DMS53 (cell line): Measurements from ENCODE around the gene SMTNL2.

Experiments
- DNase-seq: peaks from one replicate; lab custom pipeline; 2025; lab: John Stamatoyannopoulos, UW

SMTNL2 gene

DNA sequence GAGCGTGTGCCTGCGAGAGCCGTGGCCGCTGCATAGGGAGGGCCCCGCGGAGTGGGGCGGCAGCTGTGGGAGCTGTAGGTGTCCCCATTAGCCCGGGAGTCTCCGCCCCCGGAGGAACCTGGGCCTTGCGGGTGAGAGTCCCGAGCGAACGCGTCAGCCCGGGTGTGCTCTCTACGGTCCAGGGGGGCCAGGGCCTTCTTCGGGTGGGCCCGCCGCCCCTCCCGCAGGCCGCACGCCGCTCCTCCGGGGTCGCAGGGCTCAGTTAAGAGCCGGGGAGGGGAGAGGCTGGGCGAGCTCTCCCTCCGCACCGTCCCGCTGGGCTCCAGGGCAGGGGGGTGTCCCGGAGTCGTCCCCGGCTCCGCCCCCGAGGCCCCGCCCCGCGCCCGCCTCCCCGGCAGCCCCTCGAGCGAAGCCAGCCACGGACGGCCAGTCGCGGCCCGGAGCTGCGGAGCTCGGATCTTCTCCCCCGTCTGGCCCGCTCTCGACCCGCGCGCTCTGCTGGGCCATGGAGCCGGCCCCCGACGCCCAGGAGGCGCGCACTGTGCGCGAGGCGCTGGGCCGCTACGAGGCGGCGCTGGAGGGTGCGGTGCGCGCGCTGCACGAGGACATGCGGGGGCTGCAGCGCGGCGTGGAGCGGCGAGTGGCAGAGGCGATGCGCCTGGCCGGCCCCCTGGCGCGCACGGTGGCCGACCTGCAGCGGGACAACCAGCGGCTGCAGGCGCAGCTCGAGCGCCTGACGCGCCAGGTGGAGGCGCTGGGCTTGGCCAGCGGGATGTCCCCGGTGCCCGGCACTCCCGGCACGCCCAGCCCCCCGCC is at the start of gene SMTNL2:
Gene SMTNL2 (plus strand): TSS at position 429 of the 816 bp plus-strand sequence. CDS start 77 bp downstream, at position 506.
- peak; percentile 68 for DNase-seq

- DNase-seq: no peak
Observed at GRCh38 chr17:4534928-4535666, 49.2 kb upstream of the SMTNL2 start.

GRCh38 chr17:4535667-4536258 is 48.6 kb upstream of the SMTNL2 start:
- DNase-seq: no peak

DNA sequence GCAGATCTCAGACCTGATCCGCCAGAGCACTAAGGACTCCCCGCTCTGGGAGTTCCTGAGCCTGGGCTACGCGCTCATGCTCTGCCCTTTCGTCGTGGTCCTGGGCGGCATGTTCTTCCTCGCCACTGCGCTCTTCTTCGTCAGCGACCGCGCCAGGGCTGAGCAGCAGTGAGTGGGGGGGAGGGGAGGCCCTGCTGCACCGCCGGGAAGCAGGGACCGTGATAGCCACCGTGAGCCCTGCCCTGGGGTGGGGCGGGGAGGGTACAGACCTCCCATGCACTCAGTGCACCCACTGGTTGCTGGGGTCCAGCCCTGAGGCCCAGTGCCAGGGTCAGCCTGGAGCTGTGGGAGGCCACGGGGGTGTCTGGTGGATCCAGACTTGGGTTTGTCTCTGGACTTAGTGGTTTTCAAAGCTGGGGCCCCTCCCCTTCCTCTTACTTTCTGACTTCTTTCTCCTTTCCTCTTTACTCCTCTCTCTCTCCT is 48.0 kb upstream of the SMTNL2 start:
- DNase-seq: no peak

DNA sequence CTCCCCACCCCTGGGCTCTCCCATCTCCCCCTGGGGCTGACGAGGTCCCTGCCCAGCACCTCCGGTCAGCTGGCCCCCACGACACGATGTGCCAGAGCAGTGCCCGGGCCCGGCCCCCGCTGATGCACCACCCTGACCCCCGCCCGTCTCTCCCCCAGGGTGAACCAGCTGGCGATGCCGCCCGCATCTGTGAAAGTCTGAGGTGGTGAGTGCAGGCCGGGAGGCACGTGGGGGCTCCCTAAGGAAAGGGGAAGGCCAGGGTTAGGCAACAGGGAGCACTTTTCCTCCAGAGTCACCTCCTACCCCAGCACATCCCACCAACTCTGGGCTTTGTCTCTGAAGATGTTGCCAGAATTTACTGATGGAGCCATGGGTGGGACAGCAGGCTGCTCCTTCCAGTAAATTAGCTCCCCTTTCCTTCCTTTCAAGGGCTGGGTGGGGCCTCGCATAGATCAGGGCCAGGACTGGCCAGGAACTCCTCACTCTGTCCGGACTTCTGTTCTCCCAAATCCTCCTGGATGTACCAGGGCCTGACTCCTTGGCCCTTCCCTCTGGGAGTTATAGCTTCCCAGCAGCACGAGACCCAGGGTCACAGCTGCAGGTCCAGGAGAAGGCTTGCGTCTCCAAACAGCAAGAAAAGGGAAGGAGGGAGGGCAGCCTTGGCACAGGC is 47.5 kb upstream of the SMTNL2 start:
- DNase-seq: no peak

DNA sequence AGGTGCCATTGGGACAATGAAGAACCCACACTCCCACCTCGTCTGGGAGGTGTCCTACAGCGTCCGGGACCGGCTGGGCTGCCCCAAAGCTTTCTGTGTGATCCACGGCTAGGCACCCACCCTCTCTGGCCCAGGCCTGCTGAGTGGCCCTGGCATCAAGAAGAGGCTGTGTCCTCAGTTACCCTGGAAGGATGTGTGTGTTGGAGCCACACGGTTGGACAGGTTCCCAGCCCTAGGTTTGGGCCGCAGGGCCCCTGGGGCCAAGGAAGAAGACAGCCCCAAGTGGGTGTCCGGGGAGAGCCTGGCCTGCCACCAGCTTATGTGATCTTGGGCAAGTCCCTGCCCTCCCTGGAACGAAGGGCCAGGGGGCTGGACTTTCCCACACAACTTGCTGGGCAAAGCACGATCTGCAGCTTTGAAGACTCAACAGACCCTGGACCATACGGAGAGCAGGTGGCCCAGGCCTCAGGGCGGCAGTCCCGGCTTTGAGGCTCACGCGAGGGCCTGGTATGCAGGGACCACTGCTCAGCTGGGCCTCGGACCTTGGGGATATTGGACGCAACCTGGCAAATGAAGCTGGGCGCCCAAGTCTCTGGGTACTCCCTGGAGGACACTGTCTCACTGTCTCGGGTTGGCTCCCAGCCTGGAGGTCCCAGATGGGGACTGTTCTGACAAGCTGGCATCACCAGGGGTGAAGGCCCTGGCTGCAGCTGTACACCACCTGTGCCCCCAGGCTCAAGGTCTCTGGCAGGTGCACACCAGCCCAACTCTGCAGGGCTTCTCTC is 46.7 kb upstream of the SMTNL2 start:
- DNase-seq: no peak

DNA sequence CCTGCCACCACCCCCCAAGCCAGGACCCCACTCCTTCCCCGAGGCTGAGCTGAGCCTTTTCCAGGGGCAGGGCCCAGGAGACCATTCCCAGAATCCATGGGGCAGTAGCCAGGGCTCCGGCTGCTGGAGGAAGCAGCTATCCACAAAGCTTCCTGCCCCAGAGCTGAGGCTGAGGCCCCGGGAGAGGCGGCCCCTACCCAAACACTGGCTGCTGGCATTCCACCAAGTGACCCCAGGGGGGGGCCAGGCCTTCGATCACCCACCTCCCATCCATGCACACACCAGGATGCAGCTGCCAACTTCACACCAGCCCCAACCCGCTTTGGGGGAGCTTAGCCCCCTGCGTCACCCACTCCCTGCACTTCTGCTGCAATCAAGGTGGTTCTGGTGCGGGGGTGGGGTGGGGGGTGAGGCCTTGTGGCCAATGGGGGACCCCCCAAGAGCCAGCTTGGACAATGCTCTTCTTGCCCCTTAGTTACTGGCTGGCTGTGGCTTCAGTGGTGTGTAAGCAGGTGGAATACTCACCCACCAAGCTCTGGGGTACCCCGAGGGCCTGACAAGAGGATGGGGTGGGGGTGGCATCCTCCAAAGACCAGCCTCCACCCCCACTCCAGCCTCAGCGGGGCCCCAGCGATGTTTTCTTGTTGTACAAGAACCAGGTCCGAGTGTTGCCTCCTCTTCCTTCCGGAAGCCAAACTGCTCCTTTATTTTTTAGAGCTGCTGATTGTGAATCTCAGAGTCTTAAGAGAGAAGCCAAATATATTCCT is 45.9 kb upstream of the SMTNL2 start:
- DNase-seq: no peak

DNA sequence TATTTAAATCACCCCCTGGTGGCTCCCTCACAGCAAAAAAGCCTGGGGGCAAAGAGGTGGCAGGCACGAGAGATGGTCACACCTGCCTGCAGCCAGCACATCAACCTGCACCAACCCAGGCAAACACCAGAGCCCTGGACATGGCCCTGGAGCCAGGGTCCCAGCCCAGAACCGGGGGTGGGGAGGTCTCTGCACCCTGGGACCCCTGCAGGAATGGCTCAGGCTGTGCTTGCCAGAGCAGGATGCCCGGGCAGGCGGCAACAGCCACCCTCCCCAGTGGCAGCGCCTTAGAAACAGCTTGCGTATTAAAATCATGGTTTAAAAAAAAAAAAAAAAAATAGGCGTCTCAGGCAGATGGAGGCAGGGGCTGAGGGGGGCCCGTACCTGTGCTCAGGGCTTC is 45.3 kb upstream of the SMTNL2 start:
- no peak for DNase-seq

DNA sequence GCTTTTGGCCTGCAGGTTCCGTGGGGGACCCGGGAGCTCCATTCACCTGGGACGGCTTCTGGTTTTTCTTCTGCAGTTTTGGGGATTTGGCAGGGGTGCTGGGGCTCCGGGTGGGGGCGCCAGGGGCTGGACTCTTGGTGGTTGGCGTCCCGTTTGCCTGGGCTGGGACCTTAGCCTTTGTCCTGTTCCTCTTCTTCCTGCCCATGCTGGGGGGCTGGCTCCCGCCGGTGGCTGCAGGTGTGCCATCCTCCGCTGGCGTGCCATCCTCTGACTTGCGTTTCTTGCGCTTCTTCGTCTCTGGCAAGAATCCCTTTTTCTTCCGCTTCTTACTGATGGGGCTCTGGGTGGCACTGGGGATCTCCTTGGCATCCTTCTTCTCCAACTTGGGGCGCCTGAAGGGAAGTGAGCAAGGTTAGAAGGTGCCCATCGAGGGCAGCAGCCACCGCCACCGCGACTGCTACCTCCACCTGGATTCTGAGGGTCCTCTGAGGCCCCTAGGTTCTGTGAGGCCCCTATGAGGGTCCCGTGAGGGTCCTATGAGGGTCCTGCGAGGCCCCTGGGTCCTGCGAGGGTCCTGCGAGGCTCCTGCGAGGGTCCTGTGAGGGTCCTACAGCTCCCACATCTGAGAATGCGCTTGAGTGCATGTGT is 44.6 kb upstream of the SMTNL2 start:
- no peak for DNase-seq

- DNase-seq: no peak
Observed at GRCh38 chr17:4540224-4540651, 44.1 kb upstream of the SMTNL2 start.

DNA sequence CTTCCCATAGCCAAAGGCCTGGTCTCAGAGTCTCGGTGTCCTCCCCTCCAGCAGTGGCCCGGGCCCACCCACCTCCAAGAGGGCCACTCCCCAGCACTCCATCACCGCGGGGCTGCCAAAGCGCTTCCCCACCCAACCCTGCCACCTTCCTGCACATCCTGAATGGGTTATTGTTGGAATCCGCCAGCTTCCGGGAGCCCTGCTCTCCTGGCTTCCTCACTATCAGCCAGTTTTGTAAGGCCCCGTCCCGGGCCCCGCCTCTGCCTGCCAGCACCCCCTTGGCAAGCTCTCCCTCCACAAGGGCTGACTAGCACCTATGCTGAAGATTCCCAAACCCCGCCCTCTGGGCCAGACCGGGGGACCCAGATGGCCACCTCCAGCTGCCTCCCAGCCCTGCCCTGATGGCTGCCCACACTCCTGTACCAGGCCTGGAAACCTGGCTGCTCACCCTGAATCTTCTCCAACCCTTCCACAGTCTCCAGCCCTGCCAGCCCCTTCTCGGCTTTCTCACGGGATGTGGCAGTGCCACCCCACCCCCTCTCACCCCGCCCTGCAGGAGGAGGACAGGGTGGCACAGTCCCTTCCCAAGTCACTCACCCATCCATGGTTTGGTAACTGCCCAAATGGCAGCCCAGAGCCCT is 43.5 kb upstream of the SMTNL2 start:
- DNase-seq: no peak

DNA sequence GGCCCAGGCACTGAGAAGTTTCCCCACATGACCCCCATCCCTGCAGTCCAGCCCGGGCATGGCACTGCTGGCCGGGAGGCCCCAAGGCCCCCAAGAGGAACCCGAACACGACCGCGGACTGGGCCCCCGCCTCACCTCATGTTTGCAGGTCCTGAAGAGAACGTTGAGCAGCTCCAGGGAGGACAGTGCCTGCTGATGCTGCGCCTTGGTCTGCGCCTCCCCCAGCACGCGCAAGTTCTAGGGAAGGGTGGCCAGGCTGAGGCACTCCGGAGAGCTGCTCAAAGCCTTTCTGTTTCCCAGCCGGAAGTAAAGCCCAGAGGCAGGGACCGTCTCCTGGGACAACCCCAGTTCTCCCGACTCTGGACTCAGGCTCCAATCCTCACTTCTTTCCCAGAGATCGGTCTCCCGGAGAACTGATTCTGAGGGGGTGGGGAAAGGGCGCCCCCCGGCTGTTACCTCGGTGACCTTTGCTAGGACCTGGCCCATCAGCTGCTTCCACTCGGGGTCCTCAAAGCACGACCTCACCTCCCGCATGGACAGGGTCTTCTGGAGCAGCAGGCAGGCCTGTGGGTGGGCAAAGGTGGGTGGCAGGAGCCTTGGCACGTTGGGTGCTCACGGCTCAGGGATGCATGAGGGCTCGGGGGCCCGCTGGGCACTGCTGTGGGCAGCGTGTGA is 42.9 kb upstream of the SMTNL2 start:
- DNase-seq: no peak

DNA sequence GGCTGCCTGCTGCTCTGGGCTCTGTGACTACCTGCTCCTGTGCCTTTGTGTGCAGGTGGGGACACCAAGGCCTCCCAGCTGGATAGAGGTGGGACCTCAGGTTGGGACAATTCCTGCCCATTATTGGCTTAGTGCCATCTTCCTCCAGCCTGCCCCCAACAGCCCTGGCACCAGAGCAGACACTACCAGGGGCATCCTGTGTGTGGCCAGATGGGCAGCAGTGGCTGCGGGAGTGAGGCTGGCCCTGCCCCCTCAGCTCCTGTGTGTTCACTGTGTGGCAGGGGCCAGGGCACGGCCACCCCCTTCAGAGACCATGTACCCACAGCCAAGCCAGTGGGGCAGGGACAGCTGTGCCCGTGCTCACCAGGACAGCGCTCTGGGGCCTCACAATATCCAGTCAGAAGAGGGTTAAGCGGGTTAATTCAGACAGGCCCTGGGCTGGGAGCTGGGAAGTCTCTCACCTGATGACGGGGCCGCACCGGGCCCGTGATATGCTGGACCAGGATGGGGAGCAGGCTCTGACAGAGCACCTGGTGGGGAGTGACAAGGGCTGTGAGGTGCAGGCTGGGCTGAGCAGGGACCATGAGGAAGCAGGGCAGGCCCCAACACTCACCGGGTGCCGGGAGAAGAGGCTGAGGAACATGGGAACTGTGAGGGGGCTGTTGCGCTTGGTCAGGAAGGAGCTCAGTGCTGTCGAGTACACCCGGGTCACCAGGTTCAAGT is 42.2 kb upstream of the SMTNL2 start:
- DNase-seq: no peak

- DNase-seq: no peak
Observed at GRCh38 chr17:4542726-4543191, 41.6 kb upstream of the SMTNL2 start.

DNA sequence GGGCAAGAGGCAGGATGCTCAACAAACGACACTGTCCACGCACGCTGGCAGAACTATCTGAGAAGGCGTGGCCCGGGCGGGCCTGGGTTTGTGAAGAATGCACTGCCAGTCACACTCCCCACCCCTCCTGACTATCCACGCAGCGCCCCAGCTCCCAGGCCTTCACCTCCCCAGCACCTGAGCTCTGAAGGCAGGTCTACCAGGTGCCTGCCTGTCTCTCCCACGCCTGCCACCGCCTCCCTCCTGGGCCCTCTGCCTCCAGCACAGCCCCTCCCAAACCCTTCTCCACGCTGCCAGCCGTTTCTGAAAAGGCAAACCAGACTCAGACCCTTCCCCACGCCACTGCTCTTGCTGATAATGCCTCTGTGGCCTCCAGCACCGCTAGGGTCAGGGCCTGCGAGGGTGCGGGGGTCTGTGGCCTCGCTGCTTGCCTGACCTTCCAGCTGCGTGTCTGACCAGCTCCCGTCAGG is 40.7 kb upstream of the SMTNL2 start:
- DNase-seq: no peak

- DNase-seq: no peak
Observed at GRCh38 chr17:4544135-4544950, 40.0 kb upstream of the SMTNL2 start.

DNA sequence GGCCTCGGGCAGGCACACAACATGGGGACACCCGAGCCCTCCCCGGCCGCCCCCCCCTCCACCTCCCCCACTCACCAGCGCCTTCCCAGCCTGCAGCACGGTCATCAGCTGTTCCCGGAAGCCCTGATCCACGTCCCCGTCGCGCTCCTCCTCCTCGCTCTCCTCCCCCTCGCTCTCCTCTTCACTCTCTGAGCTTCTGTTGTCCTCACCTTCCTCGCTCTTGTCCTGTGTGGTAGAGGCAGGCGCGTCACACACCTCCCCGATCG is 39.4 kb upstream of the SMTNL2 start:
- no peak for DNase-seq
